GM19328 (cell line): ENCODE measurements around the gene OR2V1.

Experiments
- ATAC-seq: cut with Tn5 transposase; IDR thresholded peaks from one replicate; pipeline ENCODE4 v1.9.1; 2021; ENCODE audit warnings: mild to moderate bottlenecking, moderate library complexity; ENCODE audit not compliant: unreplicated experiment

OR2V1 gene

GRCh38 chr5:181076920-181077319 is 54.0 kb downstream of the OR2V1 start:
- no peak for ATAC-seq
